ENCODE data around the gene TFRC. TPM values are rescaled to one million over a fixed set of nuclear protein-coding genes. Genes with fewer than 3 reads are reported as not detected.

TFRC gene
- total and polyA plus RNA-seq, 7 donors: 11.4 to 85.1 (median 51.0) TPM

- peaks cover 0 to 14% (median 0%) of the 10 kb centered on the region in 3 donors for H3K27me3 ChIP-seq
- DNase-seq: peak; percentile 42
- no peak overlapping the region for H3K27ac ChIP-seq
- no peaks in the 10 kb centered on the region for H3K36me3 ChIP-seq
- no peak for TF ChIP-seq CTCF (IDR thresholded peaks at IDR 0.05)
- TF ChIP-seq POLR2A (IDR thresholded peaks at IDR 0.05): no peak
- no peak for TF ChIP-seq EP300 (IDR thresholded peaks at IDR 0.05)
- TF ChIP-seq POLR2AphosphoS5 (IDR thresholded peaks at IDR 0.05): no peak
- H3K9me3 ChIP-seq: no peaks in the 10 kb centered on the region
- 78 to 80% methylated on average over 8 of the region's 8 CpGs for WGBS, 2 donors
- intact Hi-C loops (cut with DNase I): no loop called here
- H3K4me3 ChIP-seq: no peak overlapping the region
- H3K4me1 ChIP-seq: no peaks in the 10 kb centered on the region
These were observed 82.0 kb downstream of the TFRC start for GRCh38 chr3:195999896-196000295.

Small RNA genes within 50 kb of the gene (small RNA-seq; reads per million reads assigned to genes)
- gene RNU7-18P: 0 reads per million in 3 donors

Other genes starting within 250 kb of the TFRC start
- 10 to 100 TPM; 12.5 to 41.0 (median 18.1) TPM for gene TNK2, start 173.5 kb downstream of the TFRC start, total RNA-seq
- 10 to 100 TPM in 2 of 3 donors, 1 to 10 TPM in 1; 8.4 to 44.0 (median 17.1) TPM for gene TNK2, start 173.5 kb downstream of the TFRC start, polyA plus RNA-seq
- gene ZDHHC19, start 129.3 kb upstream of the TFRC start, total RNA-seq: under 1 TPM in 1 of 4 donors, not detected in 3; 0.99 TPM
- gene ZDHHC19, start 129.3 kb upstream of the TFRC start, polyA plus RNA-seq: under 1 TPM in 1 of 3 donors, not detected in 2; 0.38 TPM
- not detected for gene SLC51A, start 134.4 kb upstream of the TFRC start, total RNA-seq
- gene SLC51A, start 134.4 kb upstream of the TFRC start, polyA plus RNA-seq: 10 to 100 TPM in 2 of 3 donors, 1 to 10 TPM in 1; 7.8 to 22.7 (median 11.1) TPM
- 10 to 100 TPM; 61.4 to 88.6 (median 72.4) TPM for gene PCYT1A, start 205.6 kb upstream of the TFRC start, total RNA-seq
- gene PCYT1A, start 205.6 kb upstream of the TFRC start, polyA plus RNA-seq: 10 to 100 TPM; 25.8 to 31.6 (median 29.6) TPM
- gene DYNLT2B, start 236.2 kb upstream of the TFRC start, total RNA-seq: 10 to 100 TPM in 2 of 4 donors, 1 to 10 TPM in 2; 6.8 to 17.8 (median 13.2) TPM
- 10 to 100 TPM in 2 of 3 donors, 1 to 10 TPM in 1; 3.9 to 14.4 (median 11.5) TPM for gene DYNLT2B, start 236.2 kb upstream of the TFRC start, polyA plus RNA-seq